Measurements from ENCODE around the gene MRS2.

The MRS2 gene

DNA sequence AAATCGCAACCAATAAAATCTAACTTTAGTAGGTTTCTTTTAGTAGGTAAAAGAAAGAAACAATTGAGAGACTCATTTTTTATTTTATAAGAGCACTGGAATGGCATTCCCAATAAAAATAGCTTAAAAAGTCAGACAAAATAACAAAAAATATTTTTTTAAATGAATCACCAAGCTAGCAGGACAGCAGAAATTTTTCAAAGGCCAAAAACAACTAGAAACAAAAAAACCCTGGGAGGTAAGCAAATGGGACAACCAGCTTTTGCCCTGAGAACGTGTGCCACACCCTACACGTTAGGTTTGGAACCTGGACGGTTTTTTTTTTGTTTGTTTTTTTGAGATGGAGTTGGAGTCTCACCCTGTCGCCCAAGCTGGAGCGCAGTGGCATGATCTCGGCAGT is 67.1 kb downstream of the MRS2 start:
- no peak for DNase-seq (ENCODE audit: low read depth in 1 of 2, low spot score in 1 of 2)

DNA sequence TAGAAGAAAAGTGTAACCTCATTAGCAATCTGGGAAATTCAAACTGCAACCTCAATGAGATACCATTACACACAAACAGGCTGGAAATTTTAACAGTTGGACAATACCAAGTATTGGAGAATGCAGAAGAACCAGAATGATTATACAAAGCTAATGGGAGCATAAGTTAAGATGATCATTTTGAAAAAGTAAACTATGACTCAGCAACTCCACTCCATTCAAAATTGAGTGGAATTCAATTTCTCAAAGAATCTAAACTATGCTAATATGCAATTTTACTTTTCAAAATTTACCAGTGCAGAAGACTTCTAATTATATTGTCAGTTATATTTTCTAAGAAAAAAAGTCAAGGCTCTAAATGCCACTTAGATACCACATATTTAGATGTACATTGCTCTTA is 69.4 kb downstream of the MRS2 start:
- DNase-seq (ENCODE audit: low read depth in 1 of 2, low spot score in 1 of 2) = no peak

All from activated T-helper 1 cell treated with anti-CD3 and anti-CD28 coated beads, Interleukin-2, amount 50 U/mL, for 16 hours (primary cell).